Activated CD8-positive, alpha-beta memory T cell treated with anti-CD3 and anti-CD28 coated beads, Interleukin-2, amount 10 ng/mL, durations not matched to agents 7 days and 5 days (primary cell): ENCODE data around the gene MVB12B. TPM values are rescaled to one million over a fixed set of nuclear protein-coding genes. Genes with fewer than 3 reads are reported as not detected.
A peak's percentile ranks its signal among the peaks of the same experiment; 100 is the strongest.

ENCODE experiments used
- ATAC-seq: fragments of 150-1000 bp; cut with Tn5 transposase; one replicate; pipeline ENCODE4 v1.10.0; 2021; ENCODE audit warnings: moderate library complexity
- CTCF ChIA-PET: fragments of 350-600 bp; sonication (Branson Sonifier 250); formaldehyde crosslinking; loops from one replicate; lab custom pipeline; 2021; ENCODE audit warnings: antibody characterized with exemption; lab: Charles Lee
- DNase-seq: peaks from one replicate; pipeline ENCODE4 v3.0.0-alpha.2; 2020
- H3K27ac Mint-ChIP-seq: one replicate; pipeline ENCODE4 v1.8.0; 2021; ENCODE audit warnings: mild to moderate bottlenecking, mixed read lengths
- H3K27me3 Mint-ChIP-seq: one replicate; pipeline ENCODE4 v1.8.0; 2021; ENCODE audit warnings: mixed read lengths
- H3K36me3 Mint-ChIP-seq: one replicate; pipeline ENCODE4 v1.8.0; 2021; ENCODE audit warnings: mild to moderate bottlenecking, mixed read lengths
- H3K4me1 Mint-ChIP-seq: one replicate; pipeline ENCODE4 v1.8.0; 2021; ENCODE audit warnings: mixed read lengths
- H3K4me3 Mint-ChIP-seq: one replicate; pipeline ENCODE4 v1.8.0; 2021; ENCODE audit warnings: mild to moderate bottlenecking, moderate library complexity, mixed read lengths
- H3K9me3 Mint-ChIP-seq: one replicate; pipeline ENCODE4 v1.8.0; 2022; ENCODE audit warnings: low read depth, mixed read lengths
- total RNA-seq, 2 experiments: library from RNA; stranded (reverse); gene quantifications; one replicate each; pipeline ENCODE4 v1.2.3, GENCODE V29; 2021

Gene MVB12B
- total RNA-seq, 2 experiments from 2014 or later, result 39.2 to 57.0 TPM

- DNase-seq (no peak), ATAC-seq (no peak)
- no peak overlapping the region for H3K4me3 Mint-ChIP-seq
- no peaks in the 10 kb centered on the region for H3K27me3 Mint-ChIP-seq
- CTCF ChIA-PET, result interaction anchor here (1.0 to 2.7 kb wide), 4 partner anchors 8 to 179 kb away, joined by 3 to 21 read pairs (median 8); no protein-coding TSS in a partner anchor
- H3K27ac Mint-ChIP-seq, result no peak overlapping the region
- H3K9me3 Mint-ChIP-seq, result no peaks in the 10 kb centered on the region
- H3K4me1 Mint-ChIP-seq, result peaks cover 14% of the 10 kb centered on the region
- H3K36me3 Mint-ChIP-seq, result peaks cover 29% of the 10 kb centered on the region
These were observed 154.2 kb downstream of the MVB12B start for GRCh38 chr9:126480813-126481212.

GRCh38 chr9:126481862-126482261 is 155.2 kb downstream of the MVB12B start:
- H3K27ac Mint-ChIP-seq, result no peak overlapping the region
- peaks cover 14% of the 10 kb centered on the region for H3K4me1 Mint-ChIP-seq
- peaks cover 25% of the 10 kb centered on the region for H3K36me3 Mint-ChIP-seq
- H3K4me3 Mint-ChIP-seq, result no peak overlapping the region
- no peak for ATAC-seq
- DNase-seq, result no peak
- no peaks in the 10 kb centered on the region for H3K27me3 Mint-ChIP-seq
- CTCF ChIA-PET, result interaction anchor here (1.1 to 2.7 kb wide), 5 partner anchors 9 to 83 kb away, joined by 6 to 21 read pairs (median 10); no protein-coding TSS in a partner anchor
- no peaks in the 10 kb centered on the region for H3K9me3 Mint-ChIP-seq

GRCh38 chr9:126482361-126483044 is 155.9 kb downstream of the MVB12B start:
- no peaks in the 10 kb centered on the region for H3K27me3 Mint-ChIP-seq
- ATAC-seq (no peak), DNase-seq (no peak)
- peaks cover 20% of the 10 kb centered on the region for H3K36me3 Mint-ChIP-seq
- H3K9me3 Mint-ChIP-seq, result no peaks in the 10 kb centered on the region
- no peak overlapping the region for H3K4me3 Mint-ChIP-seq
- H3K27ac Mint-ChIP-seq, result no peak overlapping the region
- peaks cover 14% of the 10 kb centered on the region for H3K4me1 Mint-ChIP-seq
- CTCF ChIA-PET, result interaction anchor here (0.9 to 2.7 kb wide), 7 partner anchors 9 to 165 kb away, joined by 3 to 21 read pairs (median 6); no protein-coding TSS in a partner anchor

GRCh38 chr9:126483468-126484073 is 156.9 kb downstream of the MVB12B start:
- CTCF ChIA-PET, result interaction anchor here (1.6 to 2.5 kb wide), 2 partner anchors 14 to 16 kb away, joined by 3 to 12 read pairs; no protein-coding TSS in a partner anchor
- DNase-seq (no peak), ATAC-seq (no peak)
- Mint-ChIP-seq H3K27me3 (no peaks in the 10 kb centered on the region), H3K9me3 (no peaks in the 10 kb centered on the region), H3K27ac (peak overlapping the region; percentile 62), H3K4me1 (peaks cover 14% of the 10 kb centered on the region), H3K4me3 (no peak overlapping the region), H3K36me3 (peaks cover 17% of the 10 kb centered on the region)

GRCh38 chr9:126485662-126486061 is 159.0 kb downstream of the MVB12B start:
- Mint-ChIP-seq H3K4me1 (peaks cover 23% of the 10 kb centered on the region), H3K36me3 (peaks cover 17% of the 10 kb centered on the region), H3K9me3 (no peaks in the 10 kb centered on the region), H3K27me3 (no peaks in the 10 kb centered on the region), H3K27ac (no peak overlapping the region), H3K4me3 (no peak overlapping the region)
- ATAC-seq, result no peak
- CTCF ChIA-PET, result no interaction called here
- DNase-seq, result no peak

- H3K27ac Mint-ChIP-seq, result no peak overlapping the region
- peaks cover 27% of the 10 kb centered on the region for H3K4me1 Mint-ChIP-seq
- H3K27me3 Mint-ChIP-seq, result no peaks in the 10 kb centered on the region
- CTCF ChIA-PET, result no interaction called here
- DNase-seq (no peak), ATAC-seq (no peak)
- H3K4me3 Mint-ChIP-seq, result no peak overlapping the region
- H3K36me3 Mint-ChIP-seq, result peaks cover 13% of the 10 kb centered on the region
- H3K9me3 Mint-ChIP-seq, result no peaks in the 10 kb centered on the region
These were observed 159.6 kb downstream of the MVB12B start for GRCh38 chr9:126486276-126486675.

- Mint-ChIP-seq H3K9me3 (no peaks in the 10 kb centered on the region), H3K27me3 (no peaks in the 10 kb centered on the region), H3K4me3 (no peak overlapping the region), H3K36me3 (peaks cover 12% of the 10 kb centered on the region), H3K27ac (no peak overlapping the region), H3K4me1 (peaks cover 28% of the 10 kb centered on the region)
- DNase-seq, result no peak
- ATAC-seq, result no peak
- CTCF ChIA-PET, result interaction anchor here (0.7 to 4.1 kb wide), 3 partner anchors 12 to 185 kb away, joined by 3 to 30 read pairs (median 4); no protein-coding TSS in a partner anchor
These were observed 161.2 kb downstream of the MVB12B start for GRCh38 chr9:126487856-126488255.

GRCh38 chr9:126488310-126488709 is 161.7 kb downstream of the MVB12B start:
- peaks cover 25% of the 10 kb centered on the region for H3K4me1 Mint-ChIP-seq
- H3K27ac Mint-ChIP-seq, result no peak overlapping the region
- ATAC-seq (no peak), DNase-seq (no peak)
- peaks cover 10% of the 10 kb centered on the region for H3K36me3 Mint-ChIP-seq
- CTCF ChIA-PET, result interaction anchor here (0.7 to 4.1 kb wide), 5 partner anchors 12 to 185 kb away, joined by 3 to 30 read pairs (median 4); no protein-coding TSS in a partner anchor
- H3K27me3 Mint-ChIP-seq, result no peaks in the 10 kb centered on the region
- no peak overlapping the region for H3K4me3 Mint-ChIP-seq
- no peaks in the 10 kb centered on the region for H3K9me3 Mint-ChIP-seq

- Mint-ChIP-seq H3K9me3 (no peaks in the 10 kb centered on the region), H3K4me1 (peaks cover 19% of the 10 kb centered on the region), H3K4me3 (no peak overlapping the region), H3K36me3 (peaks cover 5% of the 10 kb centered on the region), H3K27ac (no peak overlapping the region), H3K27me3 (no peaks in the 10 kb centered on the region)
- CTCF ChIA-PET, result interaction anchor here (0.9 to 4.1 kb wide), 3 partner anchors 16 to 186 kb away, joined by 3 to 30 read pairs (median 7); no protein-coding TSS in a partner anchor
- ATAC-seq, result no peak
- no peak for DNase-seq
These were observed 162.3 kb downstream of the MVB12B start for GRCh38 chr9:126488881-126489404.

- H3K36me3 Mint-ChIP-seq, result peaks cover 2% of the 10 kb centered on the region
- H3K4me1 Mint-ChIP-seq, result peaks cover 16% of the 10 kb centered on the region
- no peaks in the 10 kb centered on the region for H3K27me3 Mint-ChIP-seq
- no peak overlapping the region for H3K4me3 Mint-ChIP-seq
- H3K27ac Mint-ChIP-seq, result peak overlapping the region; percentile 2
- H3K9me3 Mint-ChIP-seq, result no peaks in the 10 kb centered on the region
- CTCF ChIA-PET, result interaction anchor here (0.8 to 4.1 kb wide), 10 partner anchors 11 to 233 kb away, joined by 3 to 84 read pairs (median 14); partner anchors contain the start of gene MVB12B
- DNase-seq (no peak), ATAC-seq (no peak)
These were observed 163.1 kb downstream of the MVB12B start for GRCh38 chr9:126489581-126490213.

GRCh38 chr9:126490214-126490631 is 163.6 kb downstream of the MVB12B start:
- CTCF ChIA-PET, result interaction anchor here (0.7 to 4.1 kb wide), 28 partner anchors 9 to 1082 kb away, joined by 3 to 84 read pairs (median 6); partner anchors contain the start of gene MVB12B
- ATAC-seq (peak; percentile 45), DNase-seq (no peak)
- Mint-ChIP-seq H3K36me3 (peaks cover 2% of the 10 kb centered on the region), H3K4me3 (no peak overlapping the region), H3K27me3 (no peaks in the 10 kb centered on the region), H3K9me3 (no peaks in the 10 kb centered on the region), H3K27ac (peak overlapping the region; percentile 2), H3K4me1 (peaks cover 16% of the 10 kb centered on the region)

- no peaks in the 10 kb centered on the region for H3K27me3 Mint-ChIP-seq
These were observed 164.4 kb downstream of the MVB12B start for GRCh38 chr9:126490871-126491567.

More at GRCh38 chr9:126490871-126491567, 164.4 kb downstream of the MVB12B start:
- no peak overlapping the region for H3K27ac Mint-ChIP-seq
- peaks cover 16% of the 10 kb centered on the region for H3K4me1 Mint-ChIP-seq
- ATAC-seq (no peak), DNase-seq (peak; percentile 66)
- no peaks in the 10 kb centered on the region for H3K9me3 Mint-ChIP-seq
- CTCF ChIA-PET, result interaction anchor here (0.6 to 4.1 kb wide), 46 partner anchors 9 to 1083 kb away, joined by 3 to 84 read pairs (median 6); no protein-coding TSS in a partner anchor
- no peak overlapping the region for H3K4me3 Mint-ChIP-seq
- peaks cover 2% of the 10 kb centered on the region for H3K36me3 Mint-ChIP-seq
